Measurements from ENCODE around the gene MID2. TPM values are rescaled to one million over a fixed set of nuclear protein-coding genes. Genes with fewer than 3 reads are reported as not detected.

MID2 gene
- total and polyA plus RNA-seq, 2 experiments from 2014 or later = 0.84 to 2.1 TPM

DNA sequence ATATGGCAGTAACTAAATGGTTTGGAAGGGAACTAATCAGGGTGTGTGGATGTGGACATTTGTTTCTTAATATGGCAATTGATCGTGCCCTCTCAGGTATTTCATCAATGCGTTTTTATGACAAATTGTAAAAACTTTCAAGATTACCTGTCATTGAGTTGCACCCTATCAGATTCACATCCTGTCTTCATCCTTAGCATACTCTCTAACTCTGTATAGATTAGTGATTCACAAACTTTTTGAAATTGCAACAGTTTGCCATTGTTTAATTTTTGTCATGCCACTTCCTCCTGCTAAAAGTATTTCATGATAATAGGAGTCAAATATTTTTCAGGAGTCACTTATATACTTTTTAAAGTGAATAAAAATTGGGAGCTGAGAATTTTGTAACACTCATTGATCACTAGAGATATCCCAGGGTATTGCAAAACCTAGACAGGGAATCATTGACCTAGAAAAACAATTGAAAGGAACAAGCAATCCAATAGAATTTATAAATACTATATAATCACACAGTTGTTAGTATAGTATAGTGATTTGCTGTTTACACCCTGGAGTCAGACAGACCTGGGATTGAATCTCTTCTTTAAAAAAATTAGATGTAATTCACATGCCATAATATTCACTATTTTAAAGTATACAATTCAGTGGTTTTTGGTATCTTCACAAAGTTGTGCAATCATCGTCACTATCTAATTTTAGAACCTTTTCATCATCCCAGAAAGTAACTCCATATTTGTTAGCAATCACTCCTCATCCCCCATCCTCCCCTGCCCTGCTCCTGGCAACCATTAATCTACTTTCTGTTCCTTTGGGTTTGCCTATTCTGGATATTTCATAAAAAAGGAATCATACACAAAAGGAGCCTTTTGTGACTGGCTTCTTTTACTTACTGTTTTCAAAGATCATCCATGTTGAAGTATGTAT lies 8.9 kb downstream of the MID2 start:
- no peaks in the 10 kb centered on the region for H3K4me1 ChIP-seq (ENCODE audit: insufficient read depth)
- Mint-ChIP-seq H3K4me1 (no peaks in the 10 kb centered on the region), H3K27ac (no peak overlapping the region), H3K36me3 (ENCODE audit: low read depth) (no peaks in the 10 kb centered on the region), H3K27me3 (ENCODE audit: insufficient read depth, low read depth, poor library complexity) (peaks cover 3% of the 10 kb centered on the region), H3K4me3 (no peak overlapping the region), H3K9me3 (no peaks in the 10 kb centered on the region)
- no peak overlapping the region for H3K27ac ChIP-seq (ENCODE audit: low read depth)
- DNase-seq (ENCODE audit: low spot score) (no peak), ATAC-seq (no peak)
- H3K4me2 ChIP-seq = no peak overlapping the region
- no peak overlapping the region for H2AFZ ChIP-seq
- no peaks in the 10 kb centered on the region for H4K20me1 ChIP-seq (replicated peaks; ENCODE audit: insufficient read depth)
- H3K79me2 ChIP-seq (replicated peaks; ENCODE audit: insufficient read depth) = no peaks in the 10 kb centered on the region
- no peaks in the 10 kb centered on the region for H3K27me3 ChIP-seq (ENCODE audit: insufficient read depth)
- no peaks in the 10 kb centered on the region for H3F3A ChIP-seq (replicated peaks; ENCODE audit: low read depth)
- no peaks in the 10 kb centered on the region for H3K36me3 ChIP-seq (ENCODE audit: insufficient read depth)
- TF ChIP-seq CREB1 (CRISPR knock-in tag; IDR thresholded peaks at IDR 0.05; ENCODE audit: low read depth) (no peak), POLR2AphosphoS5 (IDR thresholded peaks at IDR 0.05; ENCODE audit: low read depth) (no peak), EZH2 (IDR thresholded peaks at IDR 0.05; ENCODE audit: low read depth, unreplicated experiment) (no peak), ZNF331 (CRISPR knock-in tag; IDR thresholded peaks at IDR 0.05; ENCODE audit: low read depth) (no peak), STAT1 (IDR thresholded peaks at IDR 0.05; ENCODE audit: unreplicated experiment) (no peak), JUNB (IDR thresholded peaks at IDR 0.05; ENCODE audit: unreplicated experiment) (no peak), NANOG (IDR thresholded peaks at IDR 0.05; ENCODE audit: borderline replicate concordance) (no peak), EZH2phosphoT487 (IDR thresholded peaks at IDR 0.05; ENCODE audit: unreplicated experiment) (no peak), ZNF114 (CRISPR knock-in tag; IDR thresholded peaks at IDR 0.05) (no peak)
- TF ChIP-seq, protein P1, sequence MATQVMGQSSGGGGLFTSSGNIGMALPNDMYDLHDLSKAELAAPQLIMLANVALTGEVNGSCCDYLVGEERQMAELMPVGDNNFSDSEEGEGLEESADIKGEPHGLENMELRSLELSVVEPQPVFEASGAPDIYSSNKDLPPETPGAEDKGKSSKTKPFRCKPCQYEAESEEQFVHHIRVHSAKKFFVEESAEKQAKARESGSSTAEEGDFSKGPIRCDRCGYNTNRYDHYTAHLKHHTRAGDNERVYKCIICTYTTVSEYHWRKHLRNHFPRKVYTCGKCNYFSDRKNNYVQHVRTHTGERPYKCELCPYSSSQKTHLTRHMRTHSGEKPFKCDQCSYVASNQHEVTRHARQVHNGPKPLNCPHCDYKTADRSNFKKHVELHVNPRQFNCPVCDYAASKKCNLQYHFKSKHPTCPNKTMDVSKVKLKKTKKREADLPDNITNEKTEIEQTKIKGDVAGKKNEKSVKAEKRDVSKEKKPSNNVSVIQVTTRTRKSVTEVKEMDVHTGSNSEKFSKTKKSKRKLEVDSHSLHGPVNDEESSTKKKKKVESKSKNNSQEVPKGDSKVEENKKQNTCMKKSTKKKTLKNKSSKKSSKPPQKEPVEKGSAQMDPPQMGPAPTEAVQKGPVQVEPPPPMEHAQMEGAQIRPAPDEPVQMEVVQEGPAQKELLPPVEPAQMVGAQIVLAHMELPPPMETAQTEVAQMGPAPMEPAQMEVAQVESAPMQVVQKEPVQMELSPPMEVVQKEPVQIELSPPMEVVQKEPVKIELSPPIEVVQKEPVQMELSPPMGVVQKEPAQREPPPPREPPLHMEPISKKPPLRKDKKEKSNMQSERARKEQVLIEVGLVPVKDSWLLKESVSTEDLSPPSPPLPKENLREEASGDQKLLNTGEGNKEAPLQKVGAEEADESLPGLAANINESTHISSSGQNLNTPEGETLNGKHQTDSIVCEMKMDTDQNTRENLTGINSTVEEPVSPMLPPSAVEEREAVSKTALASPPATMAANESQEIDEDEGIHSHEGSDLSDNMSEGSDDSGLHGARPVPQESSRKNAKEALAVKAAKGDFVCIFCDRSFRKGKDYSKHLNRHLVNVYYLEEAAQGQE (IDR thresholded peaks at IDR 0.05; ENCODE audit: unreplicated experiment) = no peak
- TF ChIP-seq, protein P2, sequence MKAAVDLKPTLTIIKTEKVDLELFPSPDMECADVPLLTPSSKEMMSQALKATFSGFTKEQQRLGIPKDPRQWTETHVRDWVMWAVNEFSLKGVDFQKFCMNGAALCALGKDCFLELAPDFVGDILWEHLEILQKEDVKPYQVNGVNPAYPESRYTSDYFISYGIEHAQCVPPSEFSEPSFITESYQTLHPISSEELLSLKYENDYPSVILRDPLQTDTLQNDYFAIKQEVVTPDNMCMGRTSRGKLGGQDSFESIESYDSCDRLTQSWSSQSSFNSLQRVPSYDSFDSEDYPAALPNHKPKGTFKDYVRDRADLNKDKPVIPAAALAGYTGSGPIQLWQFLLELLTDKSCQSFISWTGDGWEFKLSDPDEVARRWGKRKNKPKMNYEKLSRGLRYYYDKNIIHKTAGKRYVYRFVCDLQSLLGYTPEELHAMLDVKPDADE (IDR thresholded peaks at IDR 0.05) = no peak
- TF ChIP-seq, protein P3, sequence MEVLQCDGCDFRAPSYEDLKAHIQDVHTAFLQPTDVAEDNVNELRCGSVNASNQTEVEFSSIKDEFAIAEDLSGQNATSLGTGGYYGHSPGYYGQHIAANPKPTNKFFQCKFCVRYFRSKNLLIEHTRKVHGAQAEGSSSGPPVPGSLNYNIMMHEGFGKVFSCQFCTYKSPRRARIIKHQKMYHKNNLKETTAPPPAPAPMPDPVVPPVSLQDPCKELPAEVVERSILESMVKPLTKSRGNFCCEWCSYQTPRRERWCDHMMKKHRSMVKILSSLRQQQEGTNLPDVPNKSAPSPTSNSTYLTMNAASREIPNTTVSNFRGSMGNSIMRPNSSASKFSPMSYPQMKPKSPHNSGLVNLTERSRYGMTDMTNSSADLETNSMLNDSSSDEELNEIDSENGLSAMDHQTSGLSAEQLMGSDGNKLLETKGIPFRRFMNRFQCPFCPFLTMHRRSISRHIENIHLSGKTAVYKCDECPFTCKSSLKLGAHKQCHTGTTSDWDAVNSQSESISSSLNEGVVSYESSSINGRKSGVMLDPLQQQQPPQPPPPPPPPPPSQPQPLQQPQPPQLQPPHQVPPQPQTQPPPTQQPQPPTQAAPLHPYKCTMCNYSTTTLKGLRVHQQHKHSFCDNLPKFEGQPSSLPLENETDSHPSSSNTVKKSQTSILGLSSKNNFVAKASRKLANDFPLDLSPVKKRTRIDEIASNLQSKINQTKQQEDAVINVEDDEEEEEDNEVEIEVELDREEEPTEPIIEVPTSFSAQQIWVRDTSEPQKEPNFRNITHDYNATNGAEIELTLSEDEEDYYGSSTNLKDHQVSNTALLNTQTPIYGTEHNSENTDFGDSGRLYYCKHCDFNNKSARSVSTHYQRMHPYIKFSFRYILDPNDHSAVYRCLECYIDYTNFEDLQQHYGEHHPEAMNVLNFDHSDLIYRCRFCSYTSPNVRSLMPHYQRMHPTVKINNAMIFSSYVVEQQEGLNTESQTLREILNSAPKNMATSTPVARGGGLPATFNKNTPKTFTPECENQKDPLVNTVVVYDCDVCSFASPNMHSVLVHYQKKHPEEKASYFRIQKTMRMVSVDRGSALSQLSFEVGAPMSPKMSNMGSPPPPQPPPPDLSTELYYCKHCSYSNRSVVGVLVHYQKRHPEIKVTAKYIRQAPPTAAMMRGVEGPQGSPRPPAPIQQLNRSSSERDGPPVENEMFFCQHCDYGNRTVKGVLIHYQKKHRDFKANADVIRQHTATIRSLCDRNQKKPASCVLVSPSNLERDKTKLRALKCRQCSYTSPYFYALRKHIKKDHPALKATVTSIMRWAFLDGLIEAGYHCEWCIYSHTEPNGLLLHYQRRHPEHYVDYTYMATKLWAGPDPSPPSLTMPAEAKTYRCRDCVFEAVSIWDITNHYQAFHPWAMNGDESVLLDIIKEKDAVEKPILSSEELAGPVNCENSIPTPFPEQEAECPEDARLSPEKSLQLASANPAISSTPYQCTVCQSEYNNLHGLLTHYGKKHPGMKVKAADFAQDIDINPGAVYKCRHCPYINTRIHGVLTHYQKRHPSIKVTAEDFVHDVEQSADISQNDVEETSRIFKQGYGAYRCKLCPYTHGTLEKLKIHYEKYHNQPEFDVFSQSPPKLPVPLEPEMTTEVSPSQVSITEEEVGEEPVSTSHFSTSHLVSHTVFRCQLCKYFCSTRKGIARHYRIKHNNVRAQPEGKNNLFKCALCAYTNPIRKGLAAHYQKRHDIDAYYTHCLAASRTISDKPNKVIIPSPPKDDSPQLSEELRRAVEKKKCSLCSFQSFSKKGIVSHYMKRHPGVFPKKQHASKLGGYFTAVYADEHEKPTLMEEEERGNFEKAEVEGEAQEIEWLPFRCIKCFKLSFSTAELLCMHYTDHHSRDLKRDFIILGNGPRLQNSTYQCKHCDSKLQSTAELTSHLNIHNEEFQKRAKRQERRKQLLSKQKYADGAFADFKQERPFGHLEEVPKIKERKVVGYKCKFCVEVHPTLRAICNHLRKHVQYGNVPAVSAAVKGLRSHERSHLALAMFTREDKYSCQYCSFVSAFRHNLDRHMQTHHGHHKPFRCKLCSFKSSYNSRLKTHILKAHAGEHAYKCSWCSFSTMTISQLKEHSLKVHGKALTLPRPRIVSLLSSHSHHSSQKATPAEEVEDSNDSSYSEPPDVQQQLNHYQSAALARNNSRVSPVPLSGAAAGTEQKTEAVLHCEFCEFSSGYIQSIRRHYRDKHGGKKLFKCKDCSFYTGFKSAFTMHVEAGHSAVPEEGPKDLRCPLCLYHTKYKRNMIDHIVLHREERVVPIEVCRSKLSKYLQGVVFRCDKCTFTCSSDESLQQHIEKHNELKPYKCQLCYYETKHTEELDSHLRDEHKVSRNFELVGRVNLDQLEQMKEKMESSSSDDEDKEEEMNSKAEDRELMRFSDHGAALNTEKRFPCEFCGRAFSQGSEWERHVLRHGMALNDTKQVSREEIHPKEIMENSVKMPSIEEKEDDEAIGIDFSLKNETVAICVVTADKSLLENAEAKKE (CRISPR knock-in tag; IDR thresholded peaks at IDR 0.05) = no peak
- TF ChIP-seq, protein P4, sequence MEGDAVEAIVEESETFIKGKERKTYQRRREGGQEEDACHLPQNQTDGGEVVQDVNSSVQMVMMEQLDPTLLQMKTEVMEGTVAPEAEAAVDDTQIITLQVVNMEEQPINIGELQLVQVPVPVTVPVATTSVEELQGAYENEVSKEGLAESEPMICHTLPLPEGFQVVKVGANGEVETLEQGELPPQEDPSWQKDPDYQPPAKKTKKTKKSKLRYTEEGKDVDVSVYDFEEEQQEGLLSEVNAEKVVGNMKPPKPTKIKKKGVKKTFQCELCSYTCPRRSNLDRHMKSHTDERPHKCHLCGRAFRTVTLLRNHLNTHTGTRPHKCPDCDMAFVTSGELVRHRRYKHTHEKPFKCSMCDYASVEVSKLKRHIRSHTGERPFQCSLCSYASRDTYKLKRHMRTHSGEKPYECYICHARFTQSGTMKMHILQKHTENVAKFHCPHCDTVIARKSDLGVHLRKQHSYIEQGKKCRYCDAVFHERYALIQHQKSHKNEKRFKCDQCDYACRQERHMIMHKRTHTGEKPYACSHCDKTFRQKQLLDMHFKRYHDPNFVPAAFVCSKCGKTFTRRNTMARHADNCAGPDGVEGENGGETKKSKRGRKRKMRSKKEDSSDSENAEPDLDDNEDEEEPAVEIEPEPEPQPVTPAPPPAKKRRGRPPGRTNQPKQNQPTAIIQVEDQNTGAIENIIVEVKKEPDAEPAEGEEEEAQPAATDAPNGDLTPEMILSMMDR (conservative IDR thresholded peaks at IDR 0.05; ENCODE audit: low read depth in 2 of 2) = no peak
- H3K4me3 ChIP-seq = no peak overlapping the region
- no peaks in the 10 kb centered on the region for H3K9me2 ChIP-seq (ENCODE audit: insufficient read depth)
